HepG2 (cell line): ENCODE measurements around the gene ESPN. TPM values are rescaled to one million over a fixed set of nuclear protein-coding genes. Genes with fewer than 3 reads are reported as not detected.

Source experiments
- ATAC-seq: fragments of 200-7000 bp; cut with Tn5 transposase; 3 replicates; pipeline ENCODE4 v1.9.1; 2020; ENCODE audit warnings: mild to moderate bottlenecking, moderate library complexity
- BruUV-seq: library from RNA; stranded (reverse); fragments of 400-500 nt; replicated peaks from 2 replicates; lab custom pipeline; 2021; lab: Mats Ljungman, UMichigan
- CTCF ChIA-PET: fragments of 300-600 bp; formaldehyde crosslinking; extraction: SDS; loops from one replicate; lab custom pipeline; 2021; ENCODE audit warnings: low total read pairs, inconsistent platforms, low intra/inter-chr PET ratio; lab: Yijun Ruan, JAX
- POLR2A ChIA-PET: fragments of 350-600 bp; sonication (Branson Sonifier 250); formaldehyde crosslinking; loops from one replicate; lab custom pipeline; 2020; ENCODE audit warnings: antibody characterized with exemption, inconsistent platforms; lab: Yijun Ruan, JAX
- DNase-seq: peaks from one replicate; pipeline ENCODE4 v3.0.0-alpha.2; 2015; ENCODE audit warnings: low spot score
- FAIRE-seq: peaks from 3 replicates; lab custom pipeline; 2011; peaks lifted over from hg19 to GRCh38; lab: Jason Lieb, UNC
- H2AFZ ChIP-seq: one replicate; pipeline ENCODE4 v1.6.1; 2011; ENCODE audit warnings: low read length, inconsistent platforms
- H3K27ac ChIP-seq: fragments of 300-600 bp; 3 replicates; pipeline ENCODE4 v1.8.0; 2011; ENCODE audit warnings: mixed run types, mild to moderate bottlenecking, mixed read lengths, low read length, inconsistent platforms; ENCODE audit not compliant: insufficient read depth; ENCODE audit errors: extremely low read length
- H3K27me3 ChIP-seq, 2 experiments: fragments of 200-600 bp in 1 of 2; 2 replicates in 1 of 2; 3 replicates in 1 of 2; pipeline versions ENCODE4 v1.6.0 to v1.8.0; 2011; ENCODE audit warnings: low read length in 2 of 2, mild to moderate bottlenecking in 2 of 2, moderate library complexity in 2 of 2, inconsistent platforms in 1 of 2; ENCODE audit not compliant: insufficient read depth in 2 of 2, control insufficient read depth in 1 of 2
- H3K36me3 ChIP-seq, 2 experiments: fragments of 200-600 bp in 1 of 2; replicated peaks in 1 of 2; 2 replicates in 1 of 2; 3 replicates in 1 of 2; pipeline versions ENCODE4 v1.5.1 to v1.8.0; 2011; ENCODE audit warnings: low read length in 2 of 2, inconsistent platforms in 1 of 2; ENCODE audit not compliant: insufficient read depth in 2 of 2, control insufficient read depth in 1 of 2
- H3K4me1 ChIP-seq: 2 replicates; pipeline ENCODE4 v1.5.1; 2012; ENCODE audit warnings: low read length, inconsistent platforms; ENCODE audit not compliant: insufficient read depth
- H3K4me2 ChIP-seq: 2 replicates; pipeline ENCODE4 v1.6.0; 2011; ENCODE audit warnings: low read depth, low read length, inconsistent platforms
- H3K4me3 ChIP-seq, 3 experiments: fragments of 200-600 bp in 1 of 3; sonication (generic), shearing (Covaris generic) in 1 of 3; replicated peaks in 1 of 3; 2 replicates each; pipeline ENCODE4 v1.5.1; 2011 to 2016; ENCODE audit warnings: low read length in 3 of 3, inconsistent platforms in 2 of 3, low read depth in 2 of 3, mild to moderate bottlenecking in 2 of 3, control low read depth in 1 of 3, mixed read lengths in 1 of 3; ENCODE audit not compliant: insufficient read depth in 1 of 3
- H3K79me2 ChIP-seq: one replicate; pipeline ENCODE4 v1.6.1; 2011; ENCODE audit warnings: low read length, inconsistent platforms; ENCODE audit not compliant: insufficient read depth
- H3K9ac ChIP-seq: 2 replicates; pipeline ENCODE4 v1.6.0; 2011; ENCODE audit warnings: mild to moderate bottlenecking, low read depth, low read length, inconsistent platforms; ENCODE audit not compliant: insufficient read depth
- H3K9me3 ChIP-seq: 2 replicates; pipeline ENCODE4 v1.5.1; 2012; ENCODE audit warnings: mild to moderate bottlenecking, low read length
- H4K20me1 ChIP-seq: 2 replicates; pipeline ENCODE4 v1.6.0; 2011; ENCODE audit warnings: inconsistent platforms, mild to moderate bottlenecking, low read length, moderate library complexity; ENCODE audit not compliant: insufficient read depth
- AHR ChIP-seq: IDR thresholded peaks from 2 replicates; pipeline ENCODE4 v1.6.1; 2018; ENCODE audit warnings: missing genetic modification reagents, missing compliant biosample characterization
- ATM ChIP-seq: fragments of 450-650 bp; IDR thresholded peaks from 2 replicates; pipeline ENCODE4 v1.7.1; 2017; ENCODE audit warnings: mild to moderate bottlenecking, borderline replicate concordance
- CBFB ChIP-seq: sonication (generic); formaldehyde crosslinking; IDR thresholded peaks from 2 replicates; pipeline ENCODE4 v1.4.0; 2020; ENCODE audit warnings: missing genetic modification reagents
- HMG20B ChIP-seq: conservative IDR thresholded peaks from 2 replicates; pipeline ENCODE4 v1.6.1; 2016; ENCODE audit warnings: missing genetic modification reagents, missing compliant biosample characterization
- HMGXB4 ChIP-seq, 2 experiments: sonication (generic) in 1 of 2; formaldehyde crosslinking in 1 of 2; IDR thresholded peaks; 2 replicates each; pipeline versions ENCODE4 v1.4.0 to v1.6.1; 2018 to 2020; ENCODE audit warnings: missing genetic modification reagents in 2 of 2, borderline replicate concordance in 1 of 2, low read depth in 1 of 2, mild to moderate bottlenecking in 1 of 2, missing biosample characterization in 1 of 2
- KDM2A ChIP-seq: sonication (generic); formaldehyde crosslinking; IDR thresholded peaks from 2 replicates; pipeline ENCODE4 v1.4.0; 2020; ENCODE audit warnings: low read depth, missing genetic modification reagents, borderline replicate concordance
- NONO ChIP-seq, 2 experiments: fragments of 450-650 bp in 1 of 2; sonication (generic) in 1 of 2; formaldehyde crosslinking in 1 of 2; IDR thresholded peaks in 1 of 2; conservative IDR thresholded peaks in 1 of 2; 2 replicates each; pipeline versions ENCODE4 v1.6.1 to v1.8.0; 2017 to 2022; ENCODE audit warnings: mild to moderate bottlenecking in 1 of 2, missing genetic modification reagents in 1 of 2, moderate library complexity in 1 of 2
- RAD21 ChIP-seq: fragments of 450-650 bp; formaldehyde crosslinking; IDR thresholded peaks from 2 replicates; pipeline ENCODE4 v1.5.0; 2020; ENCODE audit warnings: mild to moderate bottlenecking
- SP4 ChIP-seq: sonication (generic); formaldehyde crosslinking; IDR thresholded peaks from 2 replicates; pipeline ENCODE4 v1.8.1; 2023; ENCODE audit warnings: mild to moderate bottlenecking, missing genetic modification reagents
- TBX2 ChIP-seq: sonication (generic); formaldehyde crosslinking; IDR thresholded peaks from 2 replicates; pipeline ENCODE4 v1.5.0; 2020; ENCODE audit warnings: missing genetic modification reagents, mild to moderate bottlenecking, borderline replicate concordance
- UBTF ChIP-seq: sonication (generic); formaldehyde crosslinking; IDR thresholded peaks from 2 replicates; pipeline ENCODE4 v1.4.0; 2020; ENCODE audit warnings: mild to moderate bottlenecking, missing genetic modification reagents
- ZC3H13 ChIP-seq: sonication (generic); formaldehyde crosslinking; IDR thresholded peaks from 2 replicates; pipeline ENCODE4 v1.8.1; 2023; ENCODE audit warnings: mild to moderate bottlenecking, missing genetic modification reagents, moderate library complexity
- ZFP90 ChIP-seq: sonication (generic); formaldehyde crosslinking; IDR thresholded peaks from 2 replicates; pipeline ENCODE4 v1.8.0; 2022; ENCODE audit warnings: missing genetic modification reagents, mild to moderate bottlenecking, inconsistent platforms, borderline replicate concordance
- ZNF747 ChIP-seq: sonication (generic); formaldehyde crosslinking; IDR thresholded peaks from 2 replicates; pipeline ENCODE4 v1.8.1; 2023; ENCODE audit warnings: missing genetic modification reagents, mild to moderate bottlenecking, borderline replicate concordance
- ZNF777 ChIP-seq: sonication (generic); formaldehyde crosslinking; IDR thresholded peaks from 2 replicates; pipeline ENCODE4 v1.4.0; 2020; ENCODE audit warnings: missing genetic modification reagents
- WGBS: methylation state at CpG from one replicate; pipeline ENCODE4 v1.1.6; 2017; ENCODE audit warnings: low lambda C conversion rate; 5-methylcytosine and 5-hydroxymethylcytosine counted together
- in situ Hi-C: cut with HindIII; loops from 2 replicates; pipeline ENCODE4 v1.10.0; 2017; ENCODE audit warnings: low pct_unique_long_range_greater_than_20kb; ENCODE audit not compliant: extremely low pct_ligation_motif_present
- intact Hi-C: fragments of 100-400 bp; cut with micrococcal nuclease; formaldehyde crosslinking; loops from one replicate; pipeline ENCODE4 v1.10.0; 2022; ENCODE audit not compliant: unreplicated experiment
- polyA plus RNA-seq, 8 experiments: library from polyadenylated mRNA; depleted of rRNA in 3 of 8; stranded (reverse) in 7 of 8; unstranded in 1 of 8; fragments of >200 nt; fragmentation: Illumina TruSeq in 4 of 8; extraction: Trizol in 4 of 8; gene quantifications; 2 replicates each; pipeline versions ENCODE4 v1.2.1 to v1.2.3, GENCODE V29; 2011 to 2016; ENCODE audit warnings: low read depth in 4 of 8, missing spikeins in 1 of 8, mixed read lengths in 1 of 8; ENCODE audit not compliant: insufficient read depth in 1 of 8
- total RNA-seq, 5 experiments: library from RNA; depleted of rRNA; stranded (reverse); fragments of >200 nt; fragmentation: Illumina TruSeq; extraction: Trizol; gene quantifications; 2 replicates each; pipeline ENCODE4 v1.2.3, GENCODE V29; 2016; ENCODE audit warnings: low read depth in 1 of 5

ESPN gene
- total and polyA plus RNA-seq, 2 of the 13 experiments (the other 11 are each of a cell fraction or from before 2014, with no cell fraction given) = 48.6 to 54.2 TPM

GRCh38 chr1:6440198-6441126, 15.9 kb downstream of the ESPN start:
- H3K4me2 ChIP-seq = peak overlapping the region; percentile 67
- no peak overlapping the region for H3K27ac ChIP-seq
- H3K4me3 ChIP-seq = peak overlapping the region in 2 of 3 experiments; percentile 61; a peak in 3 of 6 replicates
- ATAC-seq (peak; percentile 55), FAIRE-seq (no peak), DNase-seq (peak; percentile 48)
- in situ Hi-C loops (no loop called here), intact Hi-C loops (loop anchor here (10.0 kb wide), 1 partner anchor 646 kb away; no protein-coding TSS in a partner anchor)
- H3K36me3 ChIP-seq = no peaks in the 10 kb centered on the region
- no peak overlapping the region for H2AFZ ChIP-seq
- H4K20me1 ChIP-seq = no peaks in the 10 kb centered on the region
- BruUV-seq = no TSS peak
- CTCF ChIA-PET = no interaction called here
- peaks cover 1 to 11% of the 10 kb centered on the region in 2 experiments; a peak in 2 of 5 replicates for H3K27me3 ChIP-seq
- H3K9me3 ChIP-seq = no peaks in the 10 kb centered on the region
- POLR2A ChIA-PET = interaction anchor here (1.1 to 1.4 kb wide), 4 partner anchors 9 to 162 kb away, joined by 3 to 9 read pairs (median 6); partner anchors contain the start of gene KLHL21
- no peaks in the 10 kb centered on the region for H3K79me2 ChIP-seq
- peaks cover 52% of the 10 kb centered on the region for H3K4me1 ChIP-seq
- WGBS = 80% methylated on average over 7 of the region's 101 CpGs
- no peak overlapping the region for H3K9ac ChIP-seq
- TF ChIP-seq ZFP90 (CRISPR knock-in tag) = no peak
- peak; percentile 46; the same call in 1 of the 2 replicates for TF ChIP-seq RAD21 (CRISPR knock-in tag)
- TF ChIP-seq ZNF747 (CRISPR knock-in tag) = 0 out of 2 replicates have a peak, but pooled peaks have one; percentile 50
- TF ChIP-seq AHR = 0 out of 2 replicates have a peak, but pooled peaks have one; percentile 31
- peak; percentile 60 for TF ChIP-seq ZC3H13 (CRISPR knock-in tag)
- 0 out of 2 replicates have a peak, but pooled peaks have one; percentile 28 for TF ChIP-seq UBTF (CRISPR knock-in tag)
- TF ChIP-seq NONO (IDR thresholded peaks at IDR 0.05) = no peak
- TF ChIP-seq NONO (CRISPR knock-in tag; conservative IDR thresholded peaks at IDR 0.05) = peak; percentile 66
- peak; percentile 100 for TF ChIP-seq ZNF777
- peak; percentile 29; the same call in 1 of the 2 replicates for TF ChIP-seq KDM2A (CRISPR knock-in tag)
- TF ChIP-seq SP4 (CRISPR knock-in tag) = peak; percentile 55
- no peak for TF ChIP-seq ATM
- peak in 1 of 2 experiments; percentile 55; a peak in 2 of 4 replicates for TF ChIP-seq HMGXB4 (CRISPR knock-in tag; IDR thresholded peaks at IDR 0.05; ENCODE audit: borderline replicate concordance in 1 of 2, low read depth in 1 of 2)
- no peak for TF ChIP-seq HMG20B (CRISPR knock-in tag)
- 0 out of 2 replicates have a peak, but pooled peaks have one; percentile 36 for TF ChIP-seq CBFB (CRISPR knock-in tag)
- TF ChIP-seq TBX2 (CRISPR knock-in tag) = peak; percentile 49
